CD14-positive monocyte (primary cell): Measurements from ENCODE around the gene CCM2. TPM values are rescaled to one million over a fixed set of nuclear protein-coding genes. Genes with fewer than 3 reads are reported as not detected.
A peak's percentile ranks its signal among the peaks of the same experiment; 100 is the strongest.

ENCODE experiments used
- DNase-seq, 3 donors: peaks; one replicate each; pipeline ENCODE4 v3.0.0-alpha.2; 2011 to 2022
- H2AFZ ChIP-seq: 2 replicates; pipeline ENCODE4 v1.6.0; 2012; ENCODE audit warnings: mild to moderate bottlenecking, low read depth, low read length, inconsistent platforms; ENCODE audit not compliant: insufficient read depth, poor library complexity, severe bottlenecking
- H3K27ac ChIP-seq, 2 donors: 1 replicate in 1 of 2; 2 replicates in 1 of 2; pipeline ENCODE4 v1.5.1; 2012 to 2013; ENCODE audit warnings: low read length in 2 of 2, control low read depth in 1 of 2, inconsistent platforms in 1 of 2, low read depth in 1 of 2, mild to moderate bottlenecking in 1 of 2
- H3K27me3 ChIP-seq, 2 donors: one replicate each; pipeline versions ENCODE4 v1.6.0 to v1.6.1; 2011 to 2013; ENCODE audit warnings: low read length in 2 of 2; ENCODE audit not compliant: control insufficient read depth in 2 of 2, insufficient read depth in 2 of 2
- H3K36me3 ChIP-seq, 2 donors: replicated peaks in 1 of 2; 1 replicate in 1 of 2; 2 replicates in 1 of 2; pipeline versions ENCODE4 v1.5.1 to v1.6.1; 2012 to 2013; ENCODE audit warnings: low read length in 2 of 2, control low read depth in 1 of 2, inconsistent platforms in 1 of 2, mild to moderate bottlenecking in 1 of 2; ENCODE audit not compliant: insufficient read depth in 2 of 2, control insufficient read depth in 1 of 2
- H3K4me1 ChIP-seq, 2 donors: 1 replicate in 1 of 2; 2 replicates in 1 of 2; pipeline versions ENCODE4 v1.5.1 to v1.6.1; 2012 to 2013; ENCODE audit warnings: low read length in 2 of 2, control low read depth in 1 of 2, inconsistent platforms in 1 of 2, mild to moderate bottlenecking in 1 of 2, moderate library complexity in 1 of 2; ENCODE audit not compliant: insufficient read depth in 2 of 2, control insufficient read depth in 1 of 2
- H3K4me2 ChIP-seq: replicated peaks from 2 replicates; pipeline ENCODE3; 2012; ENCODE audit warnings: low read length, moderate library complexity, mild to moderate bottlenecking; ENCODE audit not compliant: poor library complexity, severe bottlenecking; ENCODE audit errors: extremely low read depth
- H3K4me3 ChIP-seq, 3 experiments: fragments of 200-600 bp in 1 of 3; sonication (generic) in 1 of 3; replicated peaks in 1 of 3; 1 replicate in 2 of 3; 2 replicates in 1 of 3; pipeline ENCODE4 v1.5.1; 2011 to 2013; ENCODE audit warnings: low read length in 3 of 3, mild to moderate bottlenecking in 3 of 3, control low read depth in 2 of 3, low read depth in 2 of 3, inconsistent platforms in 1 of 3, moderate library complexity in 1 of 3
- H3K79me2 ChIP-seq: 2 replicates; pipeline ENCODE4 v1.6.0; 2012; ENCODE audit warnings: mild to moderate bottlenecking, control low read depth, inconsistent platforms, low read length, moderate library complexity; ENCODE audit not compliant: insufficient read depth
- H3K9ac ChIP-seq: 2 replicates; pipeline ENCODE4 v1.6.0; 2017; ENCODE audit warnings: low read length, mild to moderate bottlenecking; ENCODE audit not compliant: insufficient read depth, poor library complexity, severe bottlenecking
- H3K9me3 ChIP-seq, 2 donors: replicated peaks in 1 of 2; 1 replicate in 1 of 2; 2 replicates in 1 of 2; pipeline versions ENCODE4 v1.5.1 to v1.6.1; 2012 to 2013; ENCODE audit warnings: low read length in 2 of 2, control low read depth in 1 of 2; ENCODE audit not compliant: control insufficient read depth in 1 of 2, insufficient read depth in 1 of 2
- H4K20me1 ChIP-seq: 2 replicates; pipeline ENCODE4 v1.6.0; 2012; ENCODE audit warnings: mild to moderate bottlenecking, low read length, control low read depth, moderate library complexity; ENCODE audit not compliant: insufficient read depth
- H3K27ac Mint-ChIP-seq, 7 donors: one replicate each; pipeline ENCODE4 v1.8.0; 2020; ENCODE audit warnings: mild to moderate bottlenecking in 7 of 7, mixed read lengths in 7 of 7, moderate library complexity in 6 of 7, inconsistent platforms in 2 of 7
- H3K27me3 Mint-ChIP-seq, 3 donors: one replicate each; pipeline ENCODE4 v1.8.0; 2021 to 2022; ENCODE audit warnings: low read depth in 3 of 3, mild to moderate bottlenecking in 3 of 3, mixed read lengths in 3 of 3, moderate library complexity in 3 of 3, inconsistent platforms in 1 of 3
- H3K36me3 Mint-ChIP-seq, 2 donors: one replicate each; pipeline ENCODE4 v1.8.0; 2020; ENCODE audit warnings: mixed read lengths in 2 of 2, inconsistent platforms in 1 of 2, mild to moderate bottlenecking in 1 of 2
- H3K4me1 Mint-ChIP-seq: one replicate; pipeline ENCODE4 v1.8.0; 2020; ENCODE audit warnings: mild to moderate bottlenecking, mixed read lengths
- H3K4me3 Mint-ChIP-seq, 2 donors: one replicate each; pipeline ENCODE4 v1.8.0; 2020; ENCODE audit warnings: mild to moderate bottlenecking in 2 of 2, mixed read lengths in 2 of 2, moderate library complexity in 1 of 2
- H3K9me3 Mint-ChIP-seq, 7 donors: one replicate each; pipeline ENCODE4 v1.8.0; 2020 to 2022; ENCODE audit warnings: mixed read lengths in 7 of 7, mild to moderate bottlenecking in 6 of 7, moderate library complexity in 6 of 7, inconsistent platforms in 2 of 7
- CTCF ChIP-seq: fragments of 200-600 bp; IDR thresholded peaks from one replicate; pipeline ENCODE4 v1.8.0; 2022; ENCODE audit warnings: antibody characterized with exemption, mild to moderate bottlenecking
- WGBS: methylation state at CpG from one replicate; pipeline ENCODE4 v1.1.5; 2013; ENCODE audit warnings: missing lambda C conversion rate; ENCODE audit not compliant: insufficient coverage; 5-methylcytosine and 5-hydroxymethylcytosine counted together
- intact Hi-C, 2 donors: fragments of 100-400 bp; cut with micrococcal nuclease; formaldehyde crosslinking; loops; one replicate each; pipeline versions ENCODE4 v1.15.0 to v1.15.1; 2023
- polyA plus RNA-seq, 3 donors: library from polyadenylated mRNA; depleted of rRNA in 1 of 3; unstranded in 2 of 3; stranded (reverse) in 1 of 3; fragments of 300-500 nt in 2 of 3; fragments of >200 nt in 1 of 3; fragmentation: Illumina TruSeq in 2 of 3; gene quantifications; 1 replicate in 2 of 3; 2 replicates in 1 of 3; pipeline ENCODE4 v1.2.3, GENCODE V29; 2012 to 2021

Gene CCM2
- polyA plus RNA-seq, 3 donors, result 38.5 to 102 (median 51.4) TPM

- no peak overlapping the region for H3K4me3 Mint-ChIP-seq
These were observed 26.2 kb upstream of the CCM2 start for GRCh38 chr7:44973610-44974401.

GRCh38 chr7:44974549-44974948 lies 25.5 kb upstream of the CCM2 start:
- no peak for TF ChIP-seq CTCF
- Mint-ChIP-seq H3K27me3 (peaks cover 0 to 6% (median 0%) of the 10 kb centered on the region in 3 donors), H3K4me1 (peaks cover 31% of the 10 kb centered on the region), H3K36me3 (peaks cover 70 to 81% of the 10 kb centered on the region in 2 donors), H3K9me3 (no peaks in the 10 kb centered on the region), H3K27ac (peak overlapping the region; percentile 46 to 100 (median 77)), H3K4me3 (no peak overlapping the region)
- Histone ChIP-seq H3K4me2 (no peak overlapping the region), H3K79me2 (peaks cover 90% of the 10 kb centered on the region), H3K36me3 (peaks cover 73% of the 10 kb centered on the region in 2 donors), H2AFZ (no peak overlapping the region), H3K9ac (no peak overlapping the region), H4K20me1 (peaks cover 75% of the 10 kb centered on the region), H3K27me3 (no peaks in the 10 kb centered on the region), H3K9me3 (no peaks in the 10 kb centered on the region), H3K27ac (peak overlapping the region in 1 of 2 donors; percentile 100), H3K4me1 (peaks cover 32 to 45% of the 10 kb centered on the region in 2 donors), H3K4me3 (no peak overlapping the region)
- intact Hi-C loops, result loop anchor here (5.0 to 10.0 kb wide), 3 partner anchors 50 to 163 kb away; no protein-coding TSS in a partner anchor
- WGBS, result 98% methylated on average over 6 of the region's 7 CpGs
- DNase-seq, result no peak

More at GRCh38 chr7:44973610-44974401, 26.2 kb upstream of the CCM2 start:
- peak; percentile 82 for TF ChIP-seq CTCF
- no peak overlapping the region for H3K9ac ChIP-seq
- peaks cover 0 to 6% (median 0%) of the 10 kb centered on the region in 3 donors for H3K27me3 Mint-ChIP-seq
- H3K27ac Mint-ChIP-seq, result peak overlapping the region; percentile 41 to 100 (median 60)
- peaks cover 83% of the 10 kb centered on the region for H4K20me1 ChIP-seq
- intact Hi-C loops, result loop anchor here (2.0 to 10.0 kb wide), 4 partner anchors 25 to 163 kb away; no protein-coding TSS in a partner anchor
- no peak overlapping the region for H2AFZ ChIP-seq
- H3K4me3 ChIP-seq, result no peak overlapping the region
- H3K4me1 ChIP-seq, result peaks cover 27 to 38% of the 10 kb centered on the region in 2 donors
- 92% methylated on average over 8 of the region's 10 CpGs for WGBS
- H3K9me3 ChIP-seq, result no peaks in the 10 kb centered on the region
- H3K4me2 ChIP-seq, result no peak overlapping the region
- no peaks in the 10 kb centered on the region for H3K9me3 Mint-ChIP-seq
- H3K27ac ChIP-seq, result peak overlapping the region; percentile 6 to 100
- H3K4me1 Mint-ChIP-seq, result peaks cover 26% of the 10 kb centered on the region
- H3K27me3 ChIP-seq, result no peaks in the 10 kb centered on the region
- peak; percentile 50 to 57 (median 56) for DNase-seq
- H3K36me3 ChIP-seq, result peaks cover 80 to 81% of the 10 kb centered on the region in 2 donors
- peaks cover 83% of the 10 kb centered on the region for H3K79me2 ChIP-seq
- H3K36me3 Mint-ChIP-seq, result peaks cover 76 to 88% of the 10 kb centered on the region in 2 donors
